Left ventricle myocardium superior (tissue), 1 donor: ENCODE data around the gene TACC3. TPM values are rescaled to one million over a fixed set of nuclear protein-coding genes. Genes with fewer than 3 reads are reported as not detected.

Source experiments
- ATAC-seq: fragments of 200-7000 bp; cut with Tn5 transposase; one replicate; pipeline ENCODE4 v1.9.1; 2020; ENCODE audit warnings: mild to moderate bottlenecking, moderate library complexity
- DNase-seq: peaks from one replicate; pipeline ENCODE4 v3.0.0-alpha.2; 2020
- intact Hi-C: fragments of 100-400 bp; cut with micrococcal nuclease; formaldehyde crosslinking; loops from one replicate; pipeline ENCODE4 v1.11.0; 2022
- long read RNA-seq: library from polyadenylated mRNA; unstranded; transcript quantifications from one replicate; pipeline ENCODE4 v2.0.0, GENCODE V29; 2021
- total RNA-seq: library from RNA; stranded (reverse); fragmentation: NEBNext Ultra II Directional; extraction: Animal tissue kit (Norgen Biotek cat#: 25700); gene quantifications from one replicate; pipeline ENCODE4 v1.2.1, GENCODE V29; 2021
- donor health status: DM: no; HTN: yes; CAD: no; lungs with severe emphysema.

Gene TACC3
- total RNA-seq: 6.4 TPM
- long read RNA-seq, partial matches to known transcripts: 10 of 14 reads
- long read RNA-seq, other reads (novel, unspliced or antisense): 3 of 14 reads

- intact Hi-C loops: no loop called here
- peak; percentile 88 for ATAC-seq
- DNase-seq: peak; percentile 95
Observed at GRCh38 chr4:1721003-1721665, at the start of gene TACC3, which contains the start of gene TMEM129. Gene TACC3, plus strand, starts transcription at chr4:1721521. Its CDS starts 1,901 bp downstream, at chr4:1723422. Gene TMEM129, minus strand, starts transcription at chr4:1721323. Its CDS starts 486 bp downstream, at chr4:1720837.

GRCh38 chr4:1673671-1674070, 47.6 kb upstream of the TACC3 start:
- intact Hi-C loops: no loop called here
- ATAC-seq (no peak), DNase-seq (no peak)

- DNase-seq (no peak), ATAC-seq (no peak)
- intact Hi-C loops: no loop called here
Observed at GRCh38 chr4:1674682-1675081, 46.6 kb upstream of the TACC3 start.

- no peak for DNase-seq
- intact Hi-C loops: no loop called here
- ATAC-seq: no peak
Observed at GRCh38 chr4:1675136-1675801, 46.1 kb upstream of the TACC3 start.

DNA sequence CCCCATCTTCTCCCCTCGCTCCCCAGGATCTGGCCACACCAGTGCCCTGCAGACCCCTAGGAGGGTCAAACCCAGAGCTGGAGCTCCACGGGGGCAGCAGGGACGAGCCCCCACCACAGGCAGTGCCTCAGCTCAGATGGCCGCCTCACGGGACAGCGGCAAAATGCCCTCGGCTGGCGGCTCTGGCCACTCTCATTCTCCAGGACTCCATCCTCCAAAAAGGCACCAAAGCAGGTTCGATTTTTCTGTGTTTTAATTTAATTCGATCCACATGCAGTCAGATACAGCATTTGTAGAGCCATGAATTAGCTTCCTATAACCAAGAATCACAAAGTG, 45.6 kb upstream of the TACC3 start:
- no peak for ATAC-seq
- intact Hi-C loops: no loop called here
- no peak for DNase-seq

- intact Hi-C loops: no loop called here
- DNase-seq: no peak
- no peak for ATAC-seq
Observed at GRCh38 chr4:1676605-1677525, 44.5 kb upstream of the TACC3 start.

DNA sequence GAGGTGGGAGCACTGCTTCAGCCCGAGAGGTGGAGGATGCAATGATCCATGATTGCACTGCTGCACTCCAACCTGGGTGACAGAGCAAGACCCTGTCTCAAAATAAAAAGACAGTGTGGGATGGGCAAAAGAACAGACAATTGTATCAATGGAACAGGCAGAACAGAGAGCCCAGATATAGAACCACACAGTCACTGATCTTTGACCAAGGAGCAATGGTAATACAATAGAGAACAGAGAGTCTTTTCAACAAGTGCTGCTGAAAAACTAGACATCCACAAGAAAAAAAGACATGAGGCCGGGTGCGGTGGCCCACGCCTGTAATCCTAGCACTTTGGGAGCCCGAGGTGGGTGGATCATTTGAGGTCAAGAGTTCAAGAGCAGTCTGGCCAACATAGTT, 43.1 kb upstream of the TACC3 start:
- DNase-seq: no peak
- intact Hi-C loops: no loop called here
- ATAC-seq: no peak

DNA sequence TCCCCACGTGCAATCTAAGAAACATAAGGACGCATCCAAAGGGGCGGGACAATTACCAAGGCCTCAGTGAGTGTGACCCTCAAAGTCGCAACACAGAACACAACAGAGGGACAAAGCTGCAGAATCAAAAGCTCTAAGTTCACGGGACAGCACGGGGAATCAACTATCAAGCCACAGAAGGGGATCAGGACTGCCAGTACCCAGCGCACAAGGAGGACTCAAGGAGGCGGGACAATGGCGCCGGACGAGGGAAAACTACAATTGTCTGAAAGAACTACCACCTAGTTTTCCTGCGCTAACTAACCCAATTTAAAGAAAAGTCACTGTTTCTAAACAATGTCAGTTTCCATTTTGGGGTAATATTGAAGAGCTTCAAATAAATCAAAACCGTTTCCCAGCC, 38.5 kb upstream of the TACC3 start:
- ATAC-seq (no peak), DNase-seq (no peak)
- intact Hi-C loops: no loop called here

- DNase-seq: no peak
- ATAC-seq: peak; percentile 2
- intact Hi-C loops: no loop called here
Observed at GRCh38 chr4:1683261-1683735, 38.0 kb upstream of the TACC3 start.

- intact Hi-C loops: no loop called here
- DNase-seq (peak; percentile 97), ATAC-seq (peak; percentile 97)
Observed at GRCh38 chr4:1683736-1684505, 37.4 kb upstream of the TACC3 start, which contains the start of gene FAM53A. Gene FAM53A, minus strand, starts transcription at chr4:1684313. Its CDS starts 15,572 bp downstream, at chr4:1668741.

DNA sequence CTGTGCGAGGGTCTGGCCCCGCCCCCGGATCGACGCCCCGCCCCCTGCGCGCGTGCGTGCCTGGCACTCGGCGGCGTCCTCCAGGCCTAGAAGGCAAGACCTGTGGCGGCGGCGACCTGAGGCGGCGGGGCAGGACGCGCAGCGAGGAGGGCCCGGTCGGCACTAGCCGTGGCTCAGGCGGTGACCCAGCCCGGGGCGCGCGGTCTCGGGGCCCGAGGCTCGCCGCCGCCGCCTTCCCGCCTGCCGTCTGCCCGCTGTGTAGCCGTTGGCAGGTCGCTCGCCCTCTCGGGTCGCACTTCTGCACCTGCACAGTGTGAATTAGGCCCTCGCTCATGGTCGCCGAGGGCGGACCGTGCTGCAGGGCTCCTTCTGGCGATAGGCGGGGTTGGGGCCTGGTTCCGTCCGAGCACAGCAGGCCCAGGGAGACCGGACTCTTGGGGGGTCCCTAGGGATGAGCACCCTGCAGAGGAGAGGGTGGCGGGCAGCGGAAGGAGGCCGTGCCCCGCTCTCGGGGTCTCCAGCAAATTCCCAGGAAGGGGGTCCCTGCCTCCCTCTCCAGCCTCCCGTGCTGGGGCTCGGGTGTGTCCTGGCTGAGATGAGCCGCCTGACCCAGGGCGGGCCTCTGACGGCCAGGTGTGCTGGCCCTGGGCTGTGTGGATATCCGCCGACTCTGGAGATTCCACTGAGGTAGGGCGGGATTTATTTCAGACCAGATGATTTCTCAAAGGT, 36.7 kb upstream of the TACC3 start:
- intact Hi-C loops: no loop called here
- DNase-seq (no peak), ATAC-seq (peak; percentile 4)

DNA sequence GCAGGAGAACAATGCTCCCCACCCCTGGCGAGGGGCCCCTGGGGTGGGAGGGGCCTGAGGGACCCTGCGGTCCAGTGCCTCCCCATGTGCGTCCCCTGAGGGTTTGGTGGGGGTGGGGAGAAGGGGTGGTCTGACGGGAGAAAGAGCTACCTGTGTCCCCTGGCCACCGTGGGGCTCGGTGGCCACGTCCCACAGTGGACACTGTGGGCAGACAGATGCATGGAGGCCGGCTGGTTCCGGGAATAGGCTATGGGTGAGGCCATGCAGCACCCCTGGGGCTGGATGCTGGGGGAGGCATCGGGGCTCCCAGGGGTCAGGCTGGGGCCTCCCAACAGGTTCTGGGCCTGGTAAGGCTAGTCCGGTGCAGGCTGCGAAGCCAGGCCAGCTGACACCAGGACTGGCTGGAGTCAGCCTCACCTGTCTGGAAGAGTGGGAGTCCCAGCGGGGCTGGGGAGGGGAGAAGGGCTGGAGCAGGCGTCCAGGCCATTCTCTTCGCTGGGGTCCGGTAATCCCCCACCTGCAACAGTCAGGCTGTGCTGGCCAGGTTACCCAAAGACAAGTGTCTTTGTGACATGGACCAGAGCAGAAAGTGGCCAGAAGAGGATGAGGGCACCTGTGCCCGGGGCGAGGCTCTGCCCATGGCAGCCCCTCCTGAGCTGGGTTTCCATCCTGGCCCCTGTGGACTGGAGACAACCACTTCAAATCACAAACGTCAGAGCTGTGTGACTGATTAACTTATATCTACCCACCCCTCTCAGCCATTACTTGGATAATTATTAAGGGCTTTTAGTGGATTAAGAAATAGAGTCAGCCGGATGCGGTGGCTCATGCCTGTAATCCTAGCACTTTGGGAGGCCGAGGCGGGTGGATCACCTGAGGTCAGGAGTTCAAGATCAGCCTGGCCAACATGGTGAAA, 35.8 kb upstream of the TACC3 start:
- DNase-seq (no peak), ATAC-seq (no peak)
- intact Hi-C loops: no loop called here

DNA sequence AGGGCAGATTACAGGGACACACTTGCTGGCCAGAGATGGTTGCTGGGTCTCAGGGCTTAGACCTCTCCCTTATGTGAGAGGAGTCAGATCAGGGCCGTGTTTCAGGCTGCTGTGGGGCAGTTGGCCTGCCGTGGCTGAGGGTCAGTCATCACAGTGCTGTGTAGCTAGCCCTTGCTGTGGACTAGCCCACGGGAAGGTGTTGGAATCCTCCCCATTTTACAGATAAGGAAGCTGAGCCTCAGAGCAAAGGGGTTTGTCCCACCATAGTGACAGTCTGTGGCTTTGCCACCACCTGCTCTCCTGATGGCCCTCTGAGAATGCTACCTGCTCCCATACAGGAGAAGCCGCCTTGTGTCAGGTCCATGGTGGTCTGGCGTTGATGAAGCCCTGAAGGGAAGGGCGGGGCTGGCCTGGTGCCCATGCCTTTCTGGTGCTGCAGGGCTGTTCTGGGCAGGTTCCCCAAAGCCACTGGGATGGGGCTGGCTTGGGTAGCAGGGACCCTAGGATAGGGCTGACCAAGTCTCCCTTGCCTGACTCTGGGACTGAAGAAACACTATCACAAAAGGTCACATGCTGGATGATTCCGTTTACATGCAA, 34.8 kb upstream of the TACC3 start:
- DNase-seq (no peak), ATAC-seq (no peak)
- intact Hi-C loops: no loop called here

- intact Hi-C loops: no loop called here
- DNase-seq: no peak
Observed at GRCh38 chr4:1690698-1691097, 30.6 kb upstream of the TACC3 start.

DNA sequence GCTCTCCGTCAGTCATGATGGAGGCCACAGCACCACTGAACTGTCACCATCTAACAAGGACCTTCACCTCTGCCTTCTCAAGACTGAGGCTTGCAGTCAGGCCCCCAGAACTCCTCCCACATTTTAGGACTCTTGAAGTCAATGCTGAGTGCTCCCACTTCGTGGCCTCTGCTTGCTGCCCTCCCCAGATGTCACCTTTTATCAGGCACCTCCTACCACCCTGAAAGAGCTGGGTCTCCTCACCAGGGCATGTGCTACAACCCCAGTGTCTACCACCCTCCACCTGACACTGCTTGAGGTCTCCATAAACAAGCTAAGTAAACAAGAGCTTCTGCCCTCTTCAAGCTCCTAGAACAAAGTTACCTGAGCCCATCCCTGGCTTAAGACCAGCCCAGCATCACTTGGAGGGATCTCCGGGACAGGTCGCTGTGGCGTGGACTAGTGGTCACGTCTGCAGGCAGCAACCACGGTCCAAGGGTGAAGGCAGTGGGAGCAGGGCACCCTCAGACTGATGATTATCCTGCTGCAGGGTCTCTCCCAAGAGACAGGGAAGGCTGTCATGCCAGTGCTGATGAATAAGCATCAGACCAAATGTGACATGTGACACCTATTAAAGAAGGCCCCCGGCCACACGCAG, 29.5 kb upstream of the TACC3 start:
- DNase-seq: no peak
- ATAC-seq: no peak
- intact Hi-C loops: no loop called here

More at GRCh38 chr4:1690698-1691097, 30.6 kb upstream of the TACC3 start:
- no peak for ATAC-seq

GRCh38 chr4:1693131-1693896, 28.0 kb upstream of the TACC3 start:
- intact Hi-C loops: no loop called here
- DNase-seq (peak; percentile 67), ATAC-seq (peak; percentile 82)
